IPS-NIHi11 (cell line): Measurements from ENCODE around the gene TMEFF1.
"Not testable (repeated sequence)": the region's sequence is repeated elsewhere in the genome, so short reads cannot be mapped to it uniquely, and the experiment has no call there.

Experiments
- DNase-seq: peaks from one replicate; pipeline ENCODE4 v3.0.0; 2012; ENCODE audit warnings: mixed read lengths, low spot score

The TMEFF1 gene

DNA sequence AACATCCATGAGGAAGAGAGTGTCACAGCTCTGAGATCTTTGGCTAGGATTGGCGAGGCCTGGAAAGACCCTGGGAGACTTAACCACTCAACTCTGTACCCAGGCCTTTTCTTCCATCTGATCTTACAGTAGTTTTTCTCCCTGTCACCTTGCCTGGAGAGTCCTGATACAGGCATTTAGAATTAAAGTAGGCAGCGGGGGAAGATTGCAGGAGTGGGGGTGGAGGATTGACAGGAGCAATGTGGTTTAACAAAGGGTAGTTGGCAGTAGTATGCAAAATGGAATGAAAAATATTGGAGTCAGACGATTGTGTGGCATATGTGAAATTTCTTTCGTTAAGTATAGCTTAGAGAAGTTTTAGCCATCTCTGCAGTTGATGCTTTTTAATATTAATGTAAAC is 16.9 kb downstream of the TMEFF1 start:
- no peak for DNase-seq

DNA sequence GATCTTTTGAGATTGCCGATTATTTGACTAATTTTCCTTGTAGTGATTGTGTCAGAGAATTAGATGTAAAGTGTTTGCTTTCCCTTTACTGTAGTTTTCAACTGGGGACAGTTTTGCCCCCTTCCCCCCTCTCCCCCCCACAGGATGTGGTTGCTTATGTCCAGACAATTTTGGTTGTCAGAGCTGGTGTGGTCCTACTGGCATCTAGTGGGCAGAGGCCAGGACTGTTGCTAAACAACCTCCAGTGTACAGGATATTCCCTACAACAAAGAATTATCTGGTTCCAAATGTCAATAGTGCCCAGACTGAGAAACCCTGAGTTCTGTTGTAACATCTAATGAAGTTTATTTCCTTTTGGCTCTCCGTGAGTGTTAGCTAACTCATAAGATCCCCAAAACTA is 20.0 kb downstream of the TMEFF1 start:
- no peak for DNase-seq

DNA sequence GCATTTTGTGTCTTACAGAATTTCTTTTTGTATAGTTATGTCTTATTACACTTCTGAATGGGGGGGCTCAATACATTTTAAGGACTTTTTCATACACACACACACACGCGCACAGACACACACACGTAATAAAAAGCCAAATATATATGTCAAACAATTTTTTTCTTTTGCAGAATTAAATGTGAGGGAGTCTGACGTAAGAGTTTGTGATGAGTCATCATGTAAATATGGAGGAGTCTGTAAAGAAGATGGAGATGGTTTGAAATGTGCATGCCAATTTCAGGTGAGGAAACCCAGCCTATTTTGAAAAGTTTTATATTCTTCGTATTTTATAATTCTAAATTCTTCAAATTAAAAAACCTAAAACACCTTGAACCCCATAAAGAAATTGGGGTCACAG is 25.6 kb downstream of the TMEFF1 start:
- no peak for DNase-seq

DNA sequence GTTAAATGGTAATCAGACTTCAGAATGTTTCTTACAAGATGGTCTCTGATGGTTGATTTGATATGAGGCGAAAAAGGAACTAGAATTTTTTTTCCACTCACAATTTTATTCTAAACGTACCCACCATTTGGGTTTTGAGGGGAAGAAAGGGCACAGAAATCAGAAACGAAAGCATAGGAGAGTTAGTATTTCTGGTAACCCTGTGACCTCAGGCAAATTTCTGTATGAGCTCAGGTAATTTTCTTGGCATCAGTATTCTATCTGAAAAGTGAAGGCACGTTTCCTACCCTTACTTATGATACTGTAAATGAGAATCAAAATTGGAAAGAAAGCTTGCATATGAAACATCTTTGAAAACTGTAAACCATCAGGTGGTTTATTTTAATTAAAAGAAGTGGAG is 26.5 kb downstream of the TMEFF1 start:
- DNase-seq, result no peak

DNA sequence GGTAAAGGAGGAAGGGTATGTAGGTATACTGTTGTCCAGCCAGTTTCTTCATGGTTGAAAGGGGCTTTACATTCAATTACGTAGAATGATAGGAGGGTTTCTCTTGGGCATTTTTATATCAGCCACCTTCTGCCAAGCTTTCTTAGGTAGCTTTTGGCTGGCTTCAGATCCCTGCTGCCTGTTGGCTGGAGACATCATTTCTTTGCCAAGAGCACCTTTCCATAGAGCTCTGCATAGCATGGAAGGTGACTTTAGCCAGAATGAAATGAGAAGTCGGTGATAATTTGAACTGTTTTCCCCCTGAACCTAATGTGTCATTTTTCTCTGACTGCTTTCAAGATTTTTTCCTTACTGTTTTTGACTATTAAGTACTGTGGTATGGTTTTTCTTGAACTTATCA is 26.9 kb downstream of the TMEFF1 start:
- no peak for DNase-seq

DNA sequence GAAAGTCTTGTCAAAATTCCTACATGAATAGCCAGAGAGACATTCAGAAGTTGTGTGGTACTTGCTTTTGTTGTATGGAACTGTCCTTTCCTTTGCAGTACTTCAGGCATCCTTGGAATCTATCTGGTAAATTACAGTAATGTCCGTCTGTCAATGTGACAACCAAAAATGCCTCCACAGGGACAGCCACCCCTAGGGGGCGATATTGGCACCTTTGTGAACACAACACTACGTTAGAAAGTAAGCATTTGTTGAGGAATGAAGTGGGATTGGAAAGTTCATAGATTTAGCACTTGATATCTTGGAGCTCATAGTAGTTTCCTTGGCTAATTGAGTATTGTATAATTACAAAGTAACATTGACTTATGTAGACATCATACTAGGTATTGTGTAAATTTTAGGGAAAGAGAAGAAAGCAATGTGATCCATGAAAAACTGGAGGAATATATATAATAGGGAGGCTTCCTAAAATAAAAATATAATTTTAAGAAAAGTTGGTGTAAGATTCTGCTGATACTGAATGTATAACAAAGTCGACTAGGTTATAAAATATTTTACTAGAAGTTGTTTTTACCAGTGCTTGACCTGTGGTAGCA is 32.7 kb downstream of the TMEFF1 start:
- peak; percentile 68 for DNase-seq

DNA sequence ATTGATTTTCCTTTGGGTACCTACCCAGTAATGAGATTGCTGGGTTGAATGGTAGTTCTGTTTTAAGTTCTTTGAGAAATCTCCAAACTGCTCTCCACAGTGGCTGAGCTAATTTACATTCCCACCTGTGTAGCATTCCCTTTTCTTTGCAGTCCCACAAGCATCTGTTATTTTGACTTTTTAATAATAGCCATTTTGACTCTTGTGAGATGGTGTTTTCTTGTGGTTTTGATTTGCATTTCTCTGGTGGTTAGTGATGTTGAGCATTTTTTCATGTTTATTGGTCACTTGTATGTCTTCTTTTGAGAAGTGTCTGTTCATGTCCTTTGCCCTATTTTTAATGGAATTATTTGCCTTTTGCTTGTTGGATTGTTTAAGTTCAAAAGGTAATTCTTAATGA is 34.4 kb downstream of the TMEFF1 start:
- DNase-seq, result not testable (repeated sequence)

DNA sequence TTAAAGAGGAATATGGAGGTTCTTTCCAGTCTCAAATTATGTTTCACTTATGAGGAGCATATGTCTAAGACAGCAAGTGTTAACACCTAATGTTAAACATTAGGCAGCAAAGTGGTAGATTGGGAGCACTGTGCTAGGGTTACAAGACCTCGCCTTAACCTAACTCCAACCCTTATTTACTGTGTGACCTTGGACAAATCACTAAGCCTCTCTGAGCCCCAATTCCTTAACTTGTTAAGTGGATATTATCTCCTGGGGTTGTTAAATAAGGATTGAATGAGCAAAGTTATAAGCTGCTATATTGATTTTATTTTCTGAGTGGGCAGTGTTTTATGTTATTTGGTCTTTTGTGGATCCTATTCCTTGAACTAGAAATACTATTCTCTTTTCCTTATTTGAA is 38.3 kb downstream of the TMEFF1 start:
- DNase-seq, result no peak

DNA sequence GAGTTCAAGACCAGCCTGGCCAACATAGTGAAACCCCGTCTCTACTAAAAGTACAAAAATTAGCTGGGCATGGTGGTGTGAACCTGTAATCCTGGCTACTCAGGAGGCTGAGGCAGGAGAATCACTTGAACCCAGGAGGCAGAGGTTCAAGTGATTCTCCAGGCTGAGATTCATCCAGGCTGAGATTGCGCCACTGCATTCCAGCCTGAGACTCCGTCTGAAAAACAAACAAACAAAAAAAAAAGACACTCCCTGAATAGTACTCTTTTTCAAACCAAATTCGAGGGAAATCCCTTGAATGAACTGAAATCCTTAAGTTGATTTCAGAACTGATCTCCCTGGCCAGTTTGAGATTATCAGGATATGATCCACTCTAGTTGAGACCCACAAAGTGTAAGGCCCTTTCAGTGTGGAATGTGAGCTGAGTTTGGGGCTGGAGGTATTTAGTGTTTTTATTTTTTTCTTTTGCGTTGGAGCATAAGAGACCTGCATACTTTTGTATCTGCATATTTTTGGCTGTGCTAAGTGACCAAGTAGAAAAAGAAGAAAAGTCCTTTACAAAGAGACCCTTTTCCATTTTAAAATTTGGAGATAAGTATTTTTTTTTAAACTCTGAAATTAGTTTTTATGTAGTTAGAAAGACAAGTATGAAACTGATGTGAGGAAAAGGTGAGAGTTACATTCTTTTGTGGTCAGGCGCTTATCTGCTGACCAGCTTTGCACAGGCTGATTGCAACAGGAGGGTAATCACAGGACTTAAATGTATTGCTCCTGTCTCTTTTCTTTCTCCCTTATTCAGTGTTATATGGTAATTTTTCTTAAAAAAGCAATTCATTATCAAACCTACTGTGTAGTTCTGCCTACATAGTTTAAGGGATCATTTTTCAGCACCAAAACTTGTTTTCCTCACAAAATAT is 42.9 kb downstream of the TMEFF1 start:
- DNase-seq, result no peak

DNA sequence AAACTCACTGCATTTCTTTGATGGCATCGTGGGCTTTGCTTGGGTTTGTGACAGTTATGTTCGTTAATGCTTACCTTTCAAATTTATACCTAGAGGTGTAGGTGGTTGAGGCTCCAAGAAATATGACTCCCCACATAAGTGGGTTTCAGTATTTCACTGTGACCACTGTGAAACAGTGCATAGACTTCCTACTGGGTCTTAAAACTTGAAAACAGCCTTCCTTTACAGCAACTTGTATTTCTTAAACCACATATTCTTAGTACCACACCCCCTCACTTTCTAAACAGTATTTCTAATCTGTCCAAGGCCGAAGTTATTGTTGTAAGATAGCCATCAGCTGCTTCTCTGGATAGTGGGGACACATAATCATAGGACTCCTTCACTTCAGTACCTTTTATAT is 48.3 kb downstream of the TMEFF1 start:
- DNase-seq, result no peak

DNA sequence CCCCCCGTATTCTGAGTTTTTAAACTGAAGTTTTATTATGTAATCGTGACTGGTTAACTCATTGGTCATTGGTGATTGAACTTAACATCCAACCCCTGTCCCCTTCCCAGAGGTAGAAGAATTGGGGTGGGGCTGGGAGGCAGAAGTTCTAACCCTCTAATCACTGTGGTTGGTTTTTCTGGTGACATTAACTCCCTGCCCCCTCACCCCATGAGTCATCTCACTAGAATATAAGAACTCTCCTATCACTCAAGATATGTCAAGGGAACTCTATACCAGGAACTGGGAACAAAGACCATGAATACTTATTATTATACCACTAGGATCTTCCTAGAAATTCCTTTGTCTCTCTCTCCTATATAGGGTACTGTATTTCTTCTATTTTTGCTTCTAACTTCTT is 52.6 kb downstream of the TMEFF1 start:
- no peak for DNase-seq

DNA sequence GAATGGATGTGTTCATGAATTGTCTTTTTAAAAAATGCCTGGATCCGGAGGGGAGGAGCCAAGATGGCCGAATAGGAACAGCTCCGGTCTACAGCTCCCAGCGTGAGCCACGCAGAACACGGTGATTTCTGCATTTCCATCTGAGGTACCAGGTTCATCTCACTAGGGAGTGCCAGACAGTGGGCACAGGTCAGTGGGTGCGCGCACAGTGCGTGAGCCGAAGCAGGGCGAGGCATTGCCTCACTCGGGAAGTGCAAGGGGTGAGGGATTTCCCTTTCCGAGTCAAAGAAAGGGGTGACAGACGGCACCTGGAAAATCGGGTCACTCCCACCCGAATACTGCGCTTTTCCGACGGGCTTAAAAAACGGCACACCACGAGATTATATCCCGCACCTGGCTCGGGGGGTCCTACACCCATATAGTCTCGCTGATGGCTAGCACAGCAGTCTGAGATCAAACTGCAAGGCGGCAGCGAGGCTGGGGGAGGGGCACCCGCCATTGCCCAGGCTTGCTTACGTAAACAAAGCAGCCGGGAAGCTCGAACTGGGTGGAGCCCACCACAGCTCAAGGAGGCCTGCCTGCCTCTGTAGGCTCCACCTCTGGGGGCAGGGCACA is 54.3 kb downstream of the TMEFF1 start:
- DNase-seq, result not testable (repeated sequence)

DNA sequence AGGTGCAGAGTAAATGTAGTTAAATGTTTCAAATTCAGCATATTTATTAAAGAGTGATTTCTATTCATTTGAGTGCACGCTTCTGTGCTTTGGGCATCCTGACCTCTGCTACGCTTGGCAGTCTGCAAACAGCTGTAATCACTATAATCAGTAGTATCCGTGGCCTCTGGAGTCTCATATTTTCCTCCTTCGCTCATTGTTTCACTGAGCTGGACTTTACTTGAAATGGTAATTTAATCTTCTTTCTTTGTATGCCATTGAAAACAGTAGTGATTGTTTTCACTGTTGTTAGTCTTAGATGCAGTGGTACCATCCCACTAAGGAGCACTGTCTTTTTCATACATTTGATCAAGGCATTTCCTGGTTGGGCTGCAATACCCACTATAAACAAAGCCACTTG is 61.5 kb downstream of the TMEFF1 start:
- no peak for DNase-seq

DNA sequence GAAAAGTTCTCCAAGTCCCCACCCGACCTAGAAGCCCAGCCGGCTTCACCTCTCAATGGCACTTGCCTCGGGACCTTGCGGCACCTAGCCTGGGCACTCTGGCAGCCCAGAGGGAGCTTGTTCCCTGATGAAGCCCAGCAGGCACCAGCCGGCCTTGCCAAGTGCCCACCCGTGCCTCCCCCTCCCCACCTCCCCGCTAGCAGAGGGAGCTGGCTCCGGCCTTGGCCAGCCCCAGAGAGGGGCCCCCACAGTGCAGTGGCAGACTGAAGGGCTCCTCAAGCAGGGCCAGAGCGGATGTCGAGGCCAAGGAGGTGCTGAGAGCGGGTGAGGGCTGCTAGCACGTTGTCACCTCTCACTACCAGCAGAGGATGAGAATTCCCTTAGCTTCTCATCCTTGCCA is 67.4 kb downstream of the TMEFF1 start:
- no peak for DNase-seq

DNA sequence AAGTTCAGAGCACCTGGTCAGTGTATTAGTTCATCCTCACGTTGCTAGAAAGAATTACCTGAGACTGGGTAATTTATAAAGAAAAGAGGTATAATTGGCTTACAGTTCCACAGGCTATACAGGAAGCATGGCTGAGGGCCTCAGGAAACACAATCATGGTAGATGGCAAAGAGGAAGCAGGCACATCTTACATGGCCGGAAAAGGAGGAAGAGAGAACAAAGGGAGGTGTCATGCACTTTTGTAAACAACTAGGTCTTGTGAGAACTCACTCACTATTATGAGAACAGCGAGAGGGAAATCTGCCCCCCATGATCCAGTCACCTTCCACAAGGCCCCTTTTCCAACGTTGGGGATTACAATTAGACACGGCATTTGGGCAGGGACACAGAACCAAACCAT is 76.1 kb downstream of the TMEFF1 start:
- no peak for DNase-seq

DNA sequence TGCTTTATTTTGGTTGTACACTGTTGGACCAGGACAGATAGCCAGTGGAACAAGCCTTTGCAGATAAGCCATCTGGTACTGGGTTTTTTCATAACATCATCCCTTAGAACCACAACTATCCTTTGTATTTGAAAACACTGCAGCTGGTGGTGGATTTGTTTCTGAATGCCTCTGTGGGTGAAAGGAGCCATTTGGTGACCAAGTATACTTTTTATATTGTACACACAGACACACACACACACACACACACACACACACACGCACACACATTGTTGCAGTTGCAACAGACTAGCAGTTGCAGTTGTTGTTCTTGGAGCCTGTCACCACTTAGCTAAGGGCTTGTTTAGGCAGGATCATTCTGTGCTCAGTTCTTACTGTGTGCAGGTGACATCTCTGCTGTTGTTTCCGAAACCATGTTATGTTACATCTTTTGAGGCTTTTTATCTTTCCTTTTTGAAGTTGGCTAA is 82.0 kb downstream of the TMEFF1 start:
- DNase-seq, result no peak

DNA sequence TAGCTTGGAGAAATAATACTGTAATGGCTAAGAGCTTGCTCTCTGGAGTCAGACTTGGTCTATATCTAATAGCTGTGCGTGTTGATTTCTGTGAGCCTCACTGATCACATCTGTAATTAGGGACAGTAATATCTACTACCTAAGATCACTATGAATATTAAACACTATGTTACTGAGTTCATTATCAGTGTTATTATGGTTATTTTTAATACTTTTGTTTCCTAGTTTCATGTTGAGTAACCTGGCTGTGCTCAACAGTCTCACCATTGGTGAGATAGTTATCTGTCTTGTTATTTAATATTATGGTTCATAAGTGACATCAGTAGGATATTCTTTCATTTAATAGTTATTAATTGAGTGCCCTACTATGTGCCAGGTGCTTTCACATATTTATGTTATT is 82.5 kb downstream of the TMEFF1 start:
- no peak for DNase-seq

DNA sequence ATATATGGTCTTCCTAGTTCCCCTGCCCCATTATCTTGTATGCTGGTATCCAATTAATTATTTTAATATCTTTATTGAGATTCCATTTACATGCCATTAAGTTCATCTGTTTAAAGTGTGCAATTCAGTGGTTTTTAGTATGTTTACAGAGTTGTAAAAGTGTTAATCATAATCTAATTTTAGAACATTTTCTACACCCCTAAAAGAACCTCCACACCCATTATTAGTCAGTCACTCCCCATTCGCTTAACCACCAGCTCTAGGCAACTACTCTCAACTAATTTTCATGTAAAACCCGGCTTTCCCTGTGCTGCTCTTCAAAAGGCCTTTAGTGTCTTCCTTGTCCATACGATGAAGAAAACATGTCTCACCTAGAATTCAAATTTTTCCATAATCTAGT is 84.1 kb downstream of the TMEFF1 start:
- DNase-seq, result no peak

DNA sequence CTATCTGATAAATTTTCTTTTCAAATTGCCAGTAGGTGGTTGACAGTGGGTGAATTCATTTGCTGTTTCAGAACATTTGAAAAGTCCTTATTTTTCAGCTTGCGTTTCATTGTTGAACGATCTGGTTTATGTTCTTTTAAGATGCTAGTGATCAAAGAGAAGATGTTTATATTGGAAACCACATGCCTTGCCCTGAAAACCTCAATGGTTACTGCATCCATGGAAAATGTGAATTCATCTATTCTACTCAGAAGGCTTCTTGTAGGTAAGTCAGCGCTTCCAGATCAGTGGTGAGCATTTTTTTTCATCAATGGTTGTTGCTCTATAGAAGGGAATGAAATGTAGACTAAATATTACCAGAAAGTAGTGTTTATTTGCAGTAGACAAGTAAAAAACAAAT is 88.3 kb downstream of the TMEFF1 start:
- DNase-seq, result no peak

DNA sequence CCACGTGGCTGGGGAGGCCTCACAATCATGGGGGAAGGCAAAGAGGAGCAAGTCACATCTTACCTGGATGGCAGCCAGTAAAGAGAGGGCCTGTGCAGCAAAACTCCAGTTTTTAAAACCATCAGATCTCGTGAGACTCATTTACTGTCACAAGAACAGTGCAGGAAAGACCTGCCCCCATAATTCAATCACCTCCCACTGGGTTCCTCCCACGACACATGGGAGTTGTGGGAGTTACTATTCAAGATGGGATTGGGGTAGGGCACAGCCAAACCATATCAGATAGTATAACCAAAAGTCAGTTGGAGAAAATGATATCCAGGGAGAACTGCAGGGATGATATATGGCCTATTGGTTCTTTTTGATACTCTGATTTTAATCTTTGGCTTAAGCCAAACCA is 94.9 kb downstream of the TMEFF1 start:
- no peak for DNase-seq

DNA sequence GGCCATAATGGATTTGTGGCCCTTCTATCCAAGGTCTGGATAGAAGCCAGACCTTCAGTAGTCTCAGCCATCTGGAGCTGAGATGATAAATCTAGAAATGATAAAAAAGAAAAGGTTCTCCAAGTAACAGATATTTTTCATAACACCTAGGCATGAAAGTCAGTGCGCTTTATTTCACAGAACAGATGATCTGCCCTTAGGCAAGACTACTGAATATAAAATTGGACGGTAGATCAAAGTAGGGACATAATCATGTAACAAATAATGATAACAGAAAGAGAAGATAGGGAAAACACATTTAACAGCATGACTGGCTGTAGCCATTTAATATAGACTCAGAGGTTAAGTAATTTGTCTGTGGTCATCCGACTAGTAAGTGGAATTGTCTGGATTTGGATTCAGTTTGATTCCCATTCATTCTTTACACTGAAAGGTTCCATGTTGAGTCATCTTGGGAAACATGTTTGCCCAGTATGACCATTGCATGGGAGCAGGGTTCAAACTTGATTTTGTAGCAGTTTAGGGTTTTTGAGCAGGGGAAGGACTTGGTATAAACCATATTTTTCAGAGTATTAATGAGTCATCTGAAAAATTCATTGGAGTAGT is 100.8 kb downstream of the TMEFF1 start:
- DNase-seq, result no peak

DNA sequence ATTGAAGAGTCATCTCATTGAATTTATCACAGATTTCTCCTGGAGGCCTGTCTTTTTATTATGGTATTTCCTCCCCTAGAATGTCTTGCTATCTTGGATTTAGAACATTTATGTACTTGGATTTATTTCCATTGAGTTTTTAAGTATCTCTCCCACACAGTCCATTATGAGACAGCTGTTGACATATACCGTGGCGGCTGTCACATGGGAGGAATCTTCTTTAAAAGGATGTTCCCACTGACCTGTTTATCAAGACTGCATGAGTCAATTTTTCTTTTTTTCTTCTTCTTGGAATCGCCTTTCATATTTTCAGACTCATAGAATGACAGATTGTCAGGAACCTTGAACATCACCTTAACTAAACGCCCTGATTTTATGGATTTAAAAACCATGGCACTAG is 102.1 kb downstream of the TMEFF1 start:
- no peak for DNase-seq
